ENCODE data around the gene TK2.

TK2 gene

GRCh38 chr16:66473051-66473571, 76.8 kb downstream of the TK2 start:
- Histone ChIP-seq H3F3A (ENCODE audit: insufficient read depth) (no peaks in the 10 kb centered on the region), H3K9ac (ENCODE audit: low read length) (no peak overlapping the region), H3K79me2 (ENCODE audit: insufficient read depth, low read length) (no peaks in the 10 kb centered on the region), H3K9me3 (ENCODE audit: insufficient read depth, low read length) (no peaks in the 10 kb centered on the region), H3K36me3 (ENCODE audit: low read length) (no peaks in the 10 kb centered on the region), H3K27me3 (ENCODE audit: low read length) (no peaks in the 10 kb centered on the region), H3K4me3 (ENCODE audit: insufficient read depth, low read length, poor library complexity, severe bottlenecking) (no peak overlapping the region), H3K27ac (ENCODE audit: low read depth, low read length) (no peak overlapping the region), H4K20me1 (ENCODE audit: low read depth, low read length) (no peaks in the 10 kb centered on the region), H2AFZ (ENCODE audit: low read depth, low read length, severe bottlenecking) (no peak overlapping the region), H3K4me2 (ENCODE audit: low read depth, low read length, poor library complexity, severe bottlenecking) (no peak overlapping the region), H3K9me2 (replicated peaks; ENCODE audit: insufficient read depth, low read length) (no peaks in the 10 kb centered on the region)
- TF ChIP-seq CTCF (IDR thresholded peaks at IDR 0.05; ENCODE audit: insufficient read depth, low read length, poor library complexity, severe bottlenecking) (no peak), EZH2phosphoT487 (conservative IDR thresholded peaks at IDR 0.05; ENCODE audit: low read length) (no peak)

- H3K36me3 ChIP-seq (ENCODE audit: low read length), result no peaks in the 10 kb centered on the region
- no peaks in the 10 kb centered on the region for H3F3A ChIP-seq (ENCODE audit: insufficient read depth)
- H2AFZ ChIP-seq (ENCODE audit: low read depth, low read length, severe bottlenecking), result no peak overlapping the region
- H3K27ac ChIP-seq (ENCODE audit: low read depth, low read length), result no peak overlapping the region
- no peaks in the 10 kb centered on the region for H3K9me3 ChIP-seq (ENCODE audit: insufficient read depth, low read length)
- H3K4me3 ChIP-seq (ENCODE audit: insufficient read depth, low read length, poor library complexity, severe bottlenecking), result no peak overlapping the region
- H3K9ac ChIP-seq (ENCODE audit: low read length), result no peak overlapping the region
- no peaks in the 10 kb centered on the region for H3K27me3 ChIP-seq (ENCODE audit: low read length)
- TF ChIP-seq CTCF (IDR thresholded peaks at IDR 0.05; ENCODE audit: insufficient read depth, low read length, poor library complexity, severe bottlenecking) (no peak), EZH2phosphoT487 (conservative IDR thresholded peaks at IDR 0.05; ENCODE audit: low read length) (no peak)
- no peaks in the 10 kb centered on the region for H3K9me2 ChIP-seq (replicated peaks; ENCODE audit: insufficient read depth, low read length)
- H4K20me1 ChIP-seq (ENCODE audit: low read depth, low read length), result no peaks in the 10 kb centered on the region
- no peak overlapping the region for H3K4me2 ChIP-seq (ENCODE audit: low read depth, low read length, poor library complexity, severe bottlenecking)
- H3K79me2 ChIP-seq (ENCODE audit: insufficient read depth, low read length), result no peaks in the 10 kb centered on the region
These were observed 78.1 kb downstream of the TK2 start for GRCh38 chr16:66471716-66472393.

- H3K4me3 ChIP-seq (ENCODE audit: insufficient read depth, low read length, poor library complexity, severe bottlenecking), result no peak overlapping the region
- H3K27ac ChIP-seq (ENCODE audit: low read depth, low read length), result no peak overlapping the region
- no peaks in the 10 kb centered on the region for H3K79me2 ChIP-seq (ENCODE audit: insufficient read depth, low read length)
- TF ChIP-seq EZH2phosphoT487 (conservative IDR thresholded peaks at IDR 0.05; ENCODE audit: low read length) (no peak), CTCF (IDR thresholded peaks at IDR 0.05; ENCODE audit: insufficient read depth, low read length, poor library complexity, severe bottlenecking) (no peak)
- H3K36me3 ChIP-seq (ENCODE audit: low read length), result no peaks in the 10 kb centered on the region
- no peak overlapping the region for H2AFZ ChIP-seq (ENCODE audit: low read depth, low read length, severe bottlenecking)
- no peaks in the 10 kb centered on the region for H3K9me3 ChIP-seq (ENCODE audit: insufficient read depth, low read length)
- no peak overlapping the region for H3K9ac ChIP-seq (ENCODE audit: low read length)
- no peaks in the 10 kb centered on the region for H3F3A ChIP-seq (ENCODE audit: insufficient read depth)
- H3K4me2 ChIP-seq (ENCODE audit: low read depth, low read length, poor library complexity, severe bottlenecking), result no peak overlapping the region
- no peaks in the 10 kb centered on the region for H3K27me3 ChIP-seq (ENCODE audit: low read length)
- H3K9me2 ChIP-seq (replicated peaks; ENCODE audit: insufficient read depth, low read length), result no peaks in the 10 kb centered on the region
- H4K20me1 ChIP-seq (ENCODE audit: low read depth, low read length), result no peaks in the 10 kb centered on the region
These were observed 78.7 kb downstream of the TK2 start for GRCh38 chr16:66471264-66471663.
